ENCODE measurements around the gene SLC22A14.

GRCh38 chr3:38318766-38319671 lies 36.9 kb downstream of the SLC22A14 start:
- TF ChIP-seq POLR2A (IDR thresholded peaks at IDR 0.05) (no peak), CTCF (IDR thresholded peaks at IDR 0.05) (no peak)
